ENCODE results near the gene TTC8. TPM values are rescaled to one million over a fixed set of nuclear protein-coding genes. Genes with fewer than 3 reads are reported as not detected.
"Not testable (repeated sequence)": the region's sequence is repeated elsewhere in the genome, so short reads cannot be mapped to it uniquely, and the experiment has no call there.

The TTC8 gene
- total RNA-seq, 1 donor from 2014 or later, result 10.8 TPM

- DNase-seq (ENCODE audit: low read depth), result no peak
- TF ChIP-seq CTCF (conservative IDR thresholded peaks at IDR 0.05; ENCODE audit: low read depth, low read length), result no peak
- no peak overlapping the region for H3K4me3 ChIP-seq (ENCODE audit: low read depth, low read length)
These were observed 24.1 kb downstream of the TTC8 start for GRCh38 chr14:88848571-88848970.

GRCh38 chr14:88849716-88850115 lies 25.3 kb downstream of the TTC8 start:
- TF ChIP-seq CTCF (conservative IDR thresholded peaks at IDR 0.05; ENCODE audit: low read depth, low read length), result no peak
- H3K4me3 ChIP-seq (ENCODE audit: low read depth, low read length), result no peak overlapping the region

GRCh38 chr14:88851587-88851986 lies 27.1 kb downstream of the TTC8 start:
- DNase-seq (ENCODE audit: low read depth), result no peak
- TF ChIP-seq CTCF (conservative IDR thresholded peaks at IDR 0.05; ENCODE audit: low read depth, low read length), result no peak
- no peak overlapping the region for H3K4me3 ChIP-seq (ENCODE audit: low read depth, low read length)

More at GRCh38 chr14:88849716-88850115, 25.3 kb downstream of the TTC8 start:
- no peak for DNase-seq (ENCODE audit: low read depth)

- no peak overlapping the region for H3K4me3 ChIP-seq (ENCODE audit: low read depth, low read length)
- TF ChIP-seq CTCF (conservative IDR thresholded peaks at IDR 0.05; ENCODE audit: low read depth, low read length), result no peak
- DNase-seq (ENCODE audit: low read depth), result no peak
These were observed 28.2 kb downstream of the TTC8 start for GRCh38 chr14:88852632-88853031.

- no peak overlapping the region for H3K4me3 ChIP-seq (ENCODE audit: low read depth, low read length)
- no peak for DNase-seq (ENCODE audit: low read depth)
- TF ChIP-seq CTCF (conservative IDR thresholded peaks at IDR 0.05; ENCODE audit: low read depth, low read length), result no peak
These were observed 28.7 kb downstream of the TTC8 start for GRCh38 chr14:88853129-88853528.

- H3K4me3 ChIP-seq (ENCODE audit: low read depth, low read length), result no peak overlapping the region
- no peak for DNase-seq (ENCODE audit: low read depth)
- no peak for TF ChIP-seq CTCF (conservative IDR thresholded peaks at IDR 0.05; ENCODE audit: low read depth, low read length)
These were observed 32.4 kb downstream of the TTC8 start for GRCh38 chr14:88856786-88857366.

- DNase-seq (ENCODE audit: low read depth); H3K4me3 ChIP-seq (ENCODE audit: low read depth, low read length): not testable (repeated sequence)
These were observed 33.4 kb downstream of the TTC8 start for GRCh38 chr14:88857861-88858260.

- H3K4me3 ChIP-seq (ENCODE audit: low read depth, low read length); DNase-seq (ENCODE audit: low read depth): not testable (repeated sequence)
These were observed 34.7 kb downstream of the TTC8 start for GRCh38 chr14:88859118-88859517.
